ENCODE data around the gene FHIT.

Gene FHIT

GRCh38 chr3:59709702-59710553 is 1541.3 kb downstream of the FHIT start:
- H3K4me3 ChIP-seq (ENCODE audit: low read depth in 1 of 2, low read length in 2 of 2), result no peak overlapping the region
- H3K4me1 ChIP-seq (ENCODE audit: control insufficient read depth in 1 of 2, insufficient read depth in 2 of 2, low read length in 2 of 2), result no peaks in the 10 kb centered on the region
- H3K9me3 ChIP-seq (ENCODE audit: control insufficient read depth in 1 of 2, low read length in 2 of 2), result peaks cover 0 to 3% of the 10 kb centered on the region in 2 donors
- H3K27ac ChIP-seq (ENCODE audit: low read length), result no peak overlapping the region
- H3K36me3 ChIP-seq (ENCODE audit: control insufficient read depth in 1 of 2, insufficient read depth in 2 of 2, low read length in 2 of 2), result no peaks in the 10 kb centered on the region
- H3K27me3 ChIP-seq (ENCODE audit: low read depth, low read length), result no peaks in the 10 kb centered on the region

- Histone ChIP-seq H3K9me3 (ENCODE audit: control insufficient read depth in 1 of 2, low read length in 2 of 2) (peaks cover 0 to 1% of the 10 kb centered on the region in 2 donors), H3K27me3 (ENCODE audit: low read depth, low read length) (no peaks in the 10 kb centered on the region), H3K4me1 (ENCODE audit: control insufficient read depth in 1 of 2, insufficient read depth in 2 of 2, low read length in 2 of 2) (no peaks in the 10 kb centered on the region), H3K36me3 (ENCODE audit: control insufficient read depth in 1 of 2, insufficient read depth in 2 of 2, low read length in 2 of 2) (no peaks in the 10 kb centered on the region), H3K27ac (ENCODE audit: low read length) (no peak overlapping the region), H3K4me3 (ENCODE audit: low read depth in 1 of 2, low read length in 2 of 2) (no peak overlapping the region)
Observed at GRCh38 chr3:59708202-59708601, 1543.0 kb downstream of the FHIT start.

- Histone ChIP-seq H3K4me3 (ENCODE audit: low read depth in 1 of 2, low read length in 2 of 2) (no peak overlapping the region), H3K27me3 (ENCODE audit: low read depth, low read length) (no peaks in the 10 kb centered on the region), H3K9me3 (ENCODE audit: control insufficient read depth in 1 of 2, low read length in 2 of 2) (no peaks in the 10 kb centered on the region), H3K4me1 (ENCODE audit: control insufficient read depth in 1 of 2, insufficient read depth in 2 of 2, low read length in 2 of 2) (no peaks in the 10 kb centered on the region), H3K36me3 (ENCODE audit: control insufficient read depth in 1 of 2, insufficient read depth in 2 of 2, low read length in 2 of 2) (no peaks in the 10 kb centered on the region), H3K27ac (ENCODE audit: low read length) (no peak overlapping the region)
Observed at GRCh38 chr3:59704292-59704691, 1547.0 kb downstream of the FHIT start.

- no peak overlapping the region for H3K4me3 ChIP-seq (ENCODE audit: low read depth in 1 of 2, low read length in 2 of 2)
- no peak overlapping the region for H3K27ac ChIP-seq (ENCODE audit: low read length)
- no peaks in the 10 kb centered on the region for H3K27me3 ChIP-seq (ENCODE audit: low read depth, low read length)
- no peaks in the 10 kb centered on the region for H3K36me3 ChIP-seq (ENCODE audit: control insufficient read depth in 1 of 2, insufficient read depth in 2 of 2, low read length in 2 of 2)
- no peaks in the 10 kb centered on the region for H3K9me3 ChIP-seq (ENCODE audit: control insufficient read depth in 1 of 2, low read length in 2 of 2)
- no peaks in the 10 kb centered on the region for H3K4me1 ChIP-seq (ENCODE audit: control insufficient read depth in 1 of 2, insufficient read depth in 2 of 2, low read length in 2 of 2)
Observed at GRCh38 chr3:59699648-59700320, 1551.5 kb downstream of the FHIT start.
